GM10248 (cell line): ENCODE data around the gene MAPK12.

ENCODE experiments used
- CTCF ChIA-PET: fragments of 300-600 bp; sonication (Branson Sonifier 250); formaldehyde crosslinking; extraction: SDS; loops from one replicate; lab custom pipeline; 2021; ENCODE audit warnings: antibody characterized with exemption; lab: Yijun Ruan, JAX
- POLR2A ChIA-PET: fragments of 350-650 bp; sonication (Branson Sonifier 250); formaldehyde crosslinking; extraction: SDS; loops from one replicate; lab custom pipeline; 2020; ENCODE audit warnings: antibody characterized with exemption; lab: Yijun Ruan, JAX
- DNase-seq: peaks from one replicate; pipeline ENCODE4 v3.0.0; 2012; ENCODE audit errors: extremely low spot score
- TF ChIP-seq, protein P1 (sequence below): IDR thresholded peaks from 2 replicates; pipeline ENCODE4 v1.5.1; 2012; ENCODE audit warnings: mild to moderate bottlenecking, low read depth; ENCODE audit errors: extremely low read depth, missing control alignments, control extremely low read depth

Gene MAPK12

DNA sequence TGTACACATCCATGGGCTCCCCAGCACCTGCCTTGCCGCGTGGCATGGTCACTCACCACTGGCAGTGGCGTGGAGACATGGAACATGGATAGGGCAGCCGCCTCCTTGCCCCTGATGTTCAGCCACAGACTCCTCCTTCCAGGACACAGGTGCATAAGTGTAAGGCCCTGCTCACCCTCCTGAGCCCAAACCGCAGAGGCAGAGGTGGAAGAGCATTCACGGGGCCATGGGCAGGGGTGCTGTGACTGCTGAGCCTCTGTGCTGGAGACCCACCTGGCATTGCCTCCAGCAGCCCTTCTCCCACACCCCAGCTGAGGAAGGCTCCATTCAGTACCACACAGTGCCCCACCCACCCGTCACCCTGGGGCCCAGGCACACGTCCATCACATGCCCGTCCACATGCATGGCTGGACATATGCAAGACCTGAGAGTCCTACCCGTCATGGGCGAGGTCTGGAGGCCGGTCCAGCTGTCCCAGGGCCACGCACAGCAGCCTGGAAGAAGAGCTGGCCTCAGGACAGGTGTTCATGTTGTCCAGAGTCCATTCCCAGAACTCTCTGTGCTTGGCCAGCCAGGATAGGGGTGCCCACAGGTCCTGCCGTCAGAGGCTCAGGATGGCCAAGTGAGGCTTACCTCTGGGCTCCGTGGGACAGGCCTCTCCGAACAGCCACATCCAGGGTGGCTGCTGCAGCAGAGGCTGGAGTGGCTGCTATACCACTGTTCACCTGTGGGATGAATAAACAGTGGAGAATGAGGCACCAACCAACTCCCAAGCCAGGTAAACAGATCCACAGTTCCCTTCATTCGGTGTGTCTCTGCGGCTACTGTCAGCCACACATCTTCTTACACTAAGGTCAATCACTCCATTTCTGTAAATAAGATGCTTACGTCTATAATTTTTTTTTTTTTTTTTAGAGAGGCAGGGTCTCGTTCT, 15.0 kb downstream of the MAPK12 start:
- DNase-seq: no peak
- POLR2A ChIA-PET: no interaction called here
- TF ChIP-seq, protein P1, sequence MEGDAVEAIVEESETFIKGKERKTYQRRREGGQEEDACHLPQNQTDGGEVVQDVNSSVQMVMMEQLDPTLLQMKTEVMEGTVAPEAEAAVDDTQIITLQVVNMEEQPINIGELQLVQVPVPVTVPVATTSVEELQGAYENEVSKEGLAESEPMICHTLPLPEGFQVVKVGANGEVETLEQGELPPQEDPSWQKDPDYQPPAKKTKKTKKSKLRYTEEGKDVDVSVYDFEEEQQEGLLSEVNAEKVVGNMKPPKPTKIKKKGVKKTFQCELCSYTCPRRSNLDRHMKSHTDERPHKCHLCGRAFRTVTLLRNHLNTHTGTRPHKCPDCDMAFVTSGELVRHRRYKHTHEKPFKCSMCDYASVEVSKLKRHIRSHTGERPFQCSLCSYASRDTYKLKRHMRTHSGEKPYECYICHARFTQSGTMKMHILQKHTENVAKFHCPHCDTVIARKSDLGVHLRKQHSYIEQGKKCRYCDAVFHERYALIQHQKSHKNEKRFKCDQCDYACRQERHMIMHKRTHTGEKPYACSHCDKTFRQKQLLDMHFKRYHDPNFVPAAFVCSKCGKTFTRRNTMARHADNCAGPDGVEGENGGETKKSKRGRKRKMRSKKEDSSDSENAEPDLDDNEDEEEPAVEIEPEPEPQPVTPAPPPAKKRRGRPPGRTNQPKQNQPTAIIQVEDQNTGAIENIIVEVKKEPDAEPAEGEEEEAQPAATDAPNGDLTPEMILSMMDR: no peak
- CTCF ChIA-PET: interaction anchor here (1.5 to 3.6 kb wide), 2 partner anchors 30 to 374 kb away, joined by 3 to 13 read pairs; no protein-coding TSS in a partner anchor

- POLR2A ChIA-PET: no interaction called here
Measured at GRCh38 chr22:50245214-50246072, 16.0 kb downstream of the MAPK12 start.

GRCh38 chr22:50244420-50245213, 16.9 kb downstream of the MAPK12 start, which contains the start of gene TUBGCP6:
Gene TUBGCP6 (minus strand): TSS chr22:50245023. CDS start chr22:50244459, 564 bp downstream.
- peak; percentile 94 for DNase-seq
- ChIA-PET CTCF (interaction anchor here (0.9 to 3.6 kb wide), 14 partner anchors 14 to 447 kb away, joined by 3 to 13 read pairs (median 3); no protein-coding TSS in a partner anchor), POLR2A (interaction anchor here (0.7 kb wide), 1 partner anchor 9 kb away, joined by 3 read pairs; no protein-coding TSS in a partner anchor)
- TF ChIP-seq, protein P1: no peak

More at GRCh38 chr22:50245214-50246072, 16.0 kb downstream of the MAPK12 start:
- CTCF ChIA-PET: interaction anchor here (1.5 to 3.6 kb wide), 2 partner anchors 31 to 375 kb away, joined by 3 to 13 read pairs; no protein-coding TSS in a partner anchor
- no peak for DNase-seq
- TF ChIP-seq, protein P1: no peak

GRCh38 chr22:50243685-50244419, 17.6 kb downstream of the MAPK12 start:
- CTCF ChIA-PET: interaction anchor here (0.9 to 3.6 kb wide), 14 partner anchors 13 to 448 kb away, joined by 3 to 13 read pairs (median 3); no protein-coding TSS in a partner anchor
- TF ChIP-seq, protein P1: no peak
- DNase-seq: no peak
- POLR2A ChIA-PET: interaction anchor here (0.7 kb wide), 1 partner anchor 8 kb away, joined by 3 read pairs; no protein-coding TSS in a partner anchor

DNA sequence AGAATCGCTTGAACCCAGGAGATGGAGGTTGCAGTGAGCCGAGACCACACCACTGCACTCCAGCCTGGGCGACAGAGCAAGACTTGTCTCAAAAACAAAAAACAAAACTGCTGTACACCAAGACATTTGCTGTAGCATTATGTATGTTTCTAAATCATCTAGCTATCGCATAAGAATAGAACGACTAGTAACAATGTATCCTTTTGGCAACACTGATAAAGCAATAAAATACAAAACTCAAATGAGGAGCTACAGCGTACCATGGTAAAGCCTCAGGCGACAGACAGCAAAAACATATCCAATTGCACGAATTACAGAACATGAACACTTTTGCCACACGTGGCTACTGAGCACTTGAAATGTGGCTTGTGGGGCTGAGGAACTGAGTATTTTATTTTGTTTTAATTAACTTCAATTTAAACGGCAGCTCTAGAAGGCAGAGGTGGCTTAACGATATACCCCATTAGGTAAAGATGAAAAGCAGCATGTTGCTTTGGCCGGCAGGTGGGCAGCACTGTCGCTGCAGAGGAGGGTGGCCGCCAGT, 19.0 kb downstream of the MAPK12 start:
- TF ChIP-seq, protein P1: no peak
- no peak for DNase-seq
- POLR2A ChIA-PET: interaction anchor here (0.6 kb wide), 1 partner anchor 265 kb away, joined by 3 read pairs; the partner anchor contains the start of genes LMF2 and NCAPH2
- CTCF ChIA-PET: interaction anchor here (0.6 to 3.0 kb wide), 15 partner anchors 8 to 379 kb away, joined by 3 to 23 read pairs (median 3); partner anchors contain the start of genes HDAC10 and SCO2
